ENCODE results near the gene ZNF281.

Gene ZNF281

DNA sequence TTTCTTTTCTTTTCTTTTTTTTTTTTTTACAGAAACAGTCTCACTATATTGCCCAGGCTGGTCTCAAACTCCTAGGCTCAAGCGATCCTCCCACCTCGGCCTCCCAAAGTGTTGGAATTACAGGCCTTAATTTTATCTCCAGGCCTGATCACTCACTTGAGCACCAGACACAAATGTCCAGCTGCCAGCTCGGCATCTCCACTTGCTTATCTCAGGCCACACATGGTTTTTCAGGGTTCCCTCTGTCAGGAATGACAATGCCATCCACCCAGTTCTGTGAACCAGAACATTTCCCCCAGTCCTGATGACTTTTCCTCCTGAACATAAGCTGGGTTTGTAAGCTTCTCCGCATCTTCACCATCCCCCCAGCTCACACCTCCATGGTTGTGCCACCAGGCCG, 44.6 kb upstream of the ZNF281 start:
- no peaks in the 10 kb centered on the region for H3K9me2 ChIP-seq (replicated peaks; ENCODE audit: low read depth, low read length)
- H3K4me1 ChIP-seq (ENCODE audit: insufficient read depth, low read length, poor library complexity, severe bottlenecking) = no peaks in the 10 kb centered on the region
- no peak overlapping the region for H3K4me2 ChIP-seq (ENCODE audit: low read depth, low read length, poor library complexity, severe bottlenecking)

DNA sequence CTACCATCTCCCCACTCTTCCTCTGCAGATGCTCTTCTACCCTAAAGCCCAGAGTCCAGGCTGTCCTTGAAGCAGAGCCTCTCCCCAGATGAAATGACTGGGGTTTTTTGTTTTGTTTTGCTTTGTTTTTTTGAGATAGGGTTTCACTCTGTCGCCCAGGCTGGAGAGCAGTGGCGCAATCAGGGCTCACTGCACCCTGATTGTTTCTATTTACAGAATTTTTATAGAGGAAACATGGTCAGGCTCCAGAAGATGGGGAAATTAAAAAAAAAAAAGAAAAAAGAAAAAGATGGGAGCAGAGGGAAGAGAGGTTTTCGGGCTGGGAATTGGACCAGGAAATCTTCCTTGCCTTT, 43.7 kb upstream of the ZNF281 start:
- Histone ChIP-seq H3K4me3 (ENCODE audit: low read length, poor library complexity, severe bottlenecking) (no peak overlapping the region), H3K4me2 (ENCODE audit: low read depth, low read length, poor library complexity, severe bottlenecking) (no peak overlapping the region), H3K36me3 (ENCODE audit: insufficient read depth, low read length) (no peaks in the 10 kb centered on the region), H3K27me3 (ENCODE audit: insufficient read depth, low read length, poor library complexity, severe bottlenecking) (no peaks in the 10 kb centered on the region), H3K79me2 (ENCODE audit: insufficient read depth, low read length) (no peaks in the 10 kb centered on the region), H3K9me3 (ENCODE audit: insufficient read depth, low read depth, low read length) (no peaks in the 10 kb centered on the region), H3K4me1 (ENCODE audit: insufficient read depth, low read length, poor library complexity, severe bottlenecking) (no peaks in the 10 kb centered on the region), H4K20me1 (ENCODE audit: insufficient read depth, low read length, poor library complexity, severe bottlenecking) (no peaks in the 10 kb centered on the region), H3F3A (ENCODE audit: low read depth) (no peaks in the 10 kb centered on the region), H3K9me2 (replicated peaks; ENCODE audit: low read depth, low read length) (no peaks in the 10 kb centered on the region), H3K9ac (ENCODE audit: low read depth, low read length, poor library complexity, severe bottlenecking) (no peak overlapping the region), H2AFZ (ENCODE audit: low read length) (peak overlapping the region; percentile 19; the same call in 1 of the 2 replicates)
- TF ChIP-seq, protein P1, sequence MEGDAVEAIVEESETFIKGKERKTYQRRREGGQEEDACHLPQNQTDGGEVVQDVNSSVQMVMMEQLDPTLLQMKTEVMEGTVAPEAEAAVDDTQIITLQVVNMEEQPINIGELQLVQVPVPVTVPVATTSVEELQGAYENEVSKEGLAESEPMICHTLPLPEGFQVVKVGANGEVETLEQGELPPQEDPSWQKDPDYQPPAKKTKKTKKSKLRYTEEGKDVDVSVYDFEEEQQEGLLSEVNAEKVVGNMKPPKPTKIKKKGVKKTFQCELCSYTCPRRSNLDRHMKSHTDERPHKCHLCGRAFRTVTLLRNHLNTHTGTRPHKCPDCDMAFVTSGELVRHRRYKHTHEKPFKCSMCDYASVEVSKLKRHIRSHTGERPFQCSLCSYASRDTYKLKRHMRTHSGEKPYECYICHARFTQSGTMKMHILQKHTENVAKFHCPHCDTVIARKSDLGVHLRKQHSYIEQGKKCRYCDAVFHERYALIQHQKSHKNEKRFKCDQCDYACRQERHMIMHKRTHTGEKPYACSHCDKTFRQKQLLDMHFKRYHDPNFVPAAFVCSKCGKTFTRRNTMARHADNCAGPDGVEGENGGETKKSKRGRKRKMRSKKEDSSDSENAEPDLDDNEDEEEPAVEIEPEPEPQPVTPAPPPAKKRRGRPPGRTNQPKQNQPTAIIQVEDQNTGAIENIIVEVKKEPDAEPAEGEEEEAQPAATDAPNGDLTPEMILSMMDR (conservative IDR thresholded peaks at IDR 0.05; ENCODE audit: low read length) = no peak
- TF ChIP-seq EZH2phosphoT487 (IDR thresholded peaks at IDR 0.05; ENCODE audit: borderline replicate concordance) = no peak

More for the DNA sequence above, 44.6 kb upstream of the ZNF281 start:
- Histone ChIP-seq H3K79me2 (ENCODE audit: insufficient read depth, low read length) (no peaks in the 10 kb centered on the region), H3K4me3 (ENCODE audit: low read length, poor library complexity, severe bottlenecking) (no peak overlapping the region), H4K20me1 (ENCODE audit: insufficient read depth, low read length, poor library complexity, severe bottlenecking) (no peaks in the 10 kb centered on the region), H3K27me3 (ENCODE audit: insufficient read depth, low read length, poor library complexity, severe bottlenecking) (no peaks in the 10 kb centered on the region), H3K36me3 (ENCODE audit: insufficient read depth, low read length) (no peaks in the 10 kb centered on the region), H3K9ac (ENCODE audit: low read depth, low read length, poor library complexity, severe bottlenecking) (no peak overlapping the region), H3K9me3 (ENCODE audit: insufficient read depth, low read depth, low read length) (no peaks in the 10 kb centered on the region), H2AFZ (ENCODE audit: low read length) (no peak overlapping the region), H3F3A (ENCODE audit: low read depth) (no peaks in the 10 kb centered on the region)
- TF ChIP-seq, protein P1 (conservative IDR thresholded peaks at IDR 0.05; ENCODE audit: low read length) = no peak
- no peak for TF ChIP-seq EZH2phosphoT487 (IDR thresholded peaks at IDR 0.05; ENCODE audit: borderline replicate concordance)

DNA sequence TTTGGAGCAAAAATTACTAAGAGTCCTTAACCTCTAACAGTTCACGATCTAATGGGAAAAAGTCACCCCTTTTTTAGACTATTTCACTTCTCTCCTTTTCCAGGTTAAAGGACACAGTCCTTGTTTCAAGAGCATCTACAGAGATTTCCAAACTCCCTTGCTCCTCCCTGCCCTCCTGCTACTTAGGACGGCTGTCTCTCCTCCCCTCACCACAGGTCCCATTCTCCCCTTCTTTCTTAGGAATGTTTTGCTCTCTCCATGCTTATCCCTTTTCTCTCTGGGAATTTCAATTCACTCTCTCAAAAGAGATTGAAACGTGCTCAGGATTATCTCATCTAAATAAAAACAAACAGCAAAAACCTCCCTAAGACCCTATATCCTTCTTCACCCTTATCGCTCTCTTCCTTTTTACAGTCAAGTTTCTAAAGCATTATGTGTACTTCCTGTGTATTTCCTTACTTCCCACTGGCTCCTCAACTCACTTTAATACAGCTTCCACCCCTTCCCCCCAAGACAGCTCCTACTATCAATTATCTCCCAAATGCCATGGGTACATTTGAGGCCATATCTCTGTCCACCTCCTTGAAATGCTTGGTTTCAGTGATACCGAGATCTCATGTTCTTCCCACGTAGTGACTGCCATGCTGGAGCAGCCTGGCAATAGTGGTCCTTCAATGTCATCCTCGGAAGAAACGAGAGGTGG, 43.2 kb upstream of the ZNF281 start:
- no peaks in the 10 kb centered on the region for H3K4me1 ChIP-seq (ENCODE audit: insufficient read depth, low read length, poor library complexity, severe bottlenecking)
- no peaks in the 10 kb centered on the region for H3K27me3 ChIP-seq (ENCODE audit: insufficient read depth, low read length, poor library complexity, severe bottlenecking)

More for the DNA sequence above, 43.2 kb upstream of the ZNF281 start:
- Histone ChIP-seq H3K4me2 (ENCODE audit: low read depth, low read length, poor library complexity, severe bottlenecking) (no peak overlapping the region), H3F3A (ENCODE audit: low read depth) (no peaks in the 10 kb centered on the region), H3K36me3 (ENCODE audit: insufficient read depth, low read length) (no peaks in the 10 kb centered on the region), H3K9me2 (replicated peaks; ENCODE audit: low read depth, low read length) (no peaks in the 10 kb centered on the region), H3K79me2 (ENCODE audit: insufficient read depth, low read length) (no peaks in the 10 kb centered on the region), H2AFZ (ENCODE audit: low read length) (peak overlapping the region; percentile 19; the same call in 1 of the 2 replicates), H3K9me3 (ENCODE audit: insufficient read depth, low read depth, low read length) (no peaks in the 10 kb centered on the region), H3K9ac (ENCODE audit: low read depth, low read length, poor library complexity, severe bottlenecking) (no peak overlapping the region), H4K20me1 (ENCODE audit: insufficient read depth, low read length, poor library complexity, severe bottlenecking) (no peaks in the 10 kb centered on the region), H3K4me3 (ENCODE audit: low read length, poor library complexity, severe bottlenecking) (no peak overlapping the region)
- TF ChIP-seq, protein P1 (conservative IDR thresholded peaks at IDR 0.05; ENCODE audit: low read length) = no peak
- TF ChIP-seq EZH2phosphoT487 (IDR thresholded peaks at IDR 0.05; ENCODE audit: borderline replicate concordance) = no peak

All from Loucy (cell line).